B cell (primary cell): ENCODE results near the gene PLXNB2. TPM values are rescaled to one million over a fixed set of nuclear protein-coding genes. Genes with fewer than 3 reads are reported as not detected.

Experiments
- polyA plus RNA-seq: library from polyadenylated mRNA; depleted of rRNA; stranded (reverse); fragments of >200 nt; gene quantifications from 2 replicates; pipeline ENCODE4 v1.2.3, GENCODE V29; 2012
- total RNA-seq, 2 donors: library from RNA; stranded (reverse); fragments of 120-200 nt in 1 of 2; gene quantifications; 1 replicate in 1 of 2; 2 replicates in 1 of 2; pipeline versions ENCODE4 v1.2.3 to v1.2.4, GENCODE V29; 2013 to 2022

The PLXNB2 gene
- total and polyA plus RNA-seq, 2 donors (not counting 1 experiment from before 2014, with no cell fraction given): 5.2 to 31.4 TPM

Other genes starting within 250 kb of the PLXNB2 start
- gene TTLL8, start 249.3 kb downstream of the PLXNB2 start, total RNA-seq: not detected in 2 replicates
- gene TTLL8, start 249.3 kb downstream of the PLXNB2 start, polyA plus RNA-seq: not detected in 2 replicates
- not detected in 2 replicates for gene MLC1, start 222.2 kb downstream of the PLXNB2 start, total RNA-seq
- gene MLC1, start 222.2 kb downstream of the PLXNB2 start, polyA plus RNA-seq: 0.27 and 0.34 TPM in 2 replicates
- not detected in 2 replicates for gene MOV10L1, start 217.6 kb downstream of the PLXNB2 start, total RNA-seq
- gene MOV10L1, start 217.6 kb downstream of the PLXNB2 start, polyA plus RNA-seq: not detected in 2 replicates
- 0.53 and 0.59 TPM in 2 replicates for gene PANX2, start 136.9 kb downstream of the PLXNB2 start, total RNA-seq
- gene PANX2, start 136.9 kb downstream of the PLXNB2 start, polyA plus RNA-seq: 0.04 and 0.14 TPM in 2 replicates
- gene TRABD, start 121.7 kb downstream of the PLXNB2 start, total RNA-seq: 200 and 205 TPM in 2 replicates
- 164 and 179 TPM in 2 replicates for gene TRABD, start 121.7 kb downstream of the PLXNB2 start, polyA plus RNA-seq
- gene SELENOO, start 106.6 kb downstream of the PLXNB2 start, total RNA-seq: 73.0 and 74.6 TPM in 2 replicates
- 62.1 and 68.8 TPM in 2 replicates for gene SELENOO, start 106.6 kb downstream of the PLXNB2 start, polyA plus RNA-seq
- gene TUBGCP6, start 62.6 kb downstream of the PLXNB2 start, total RNA-seq: 137 and 139 TPM in 2 replicates
- gene TUBGCP6, start 62.6 kb downstream of the PLXNB2 start, polyA plus RNA-seq: 174 and 178 TPM in 2 replicates
- 120 and 136 TPM in 2 replicates for gene HDAC10, start 56.4 kb downstream of the PLXNB2 start, total RNA-seq
- 187 and 241 TPM in 2 replicates for gene HDAC10, start 56.4 kb downstream of the PLXNB2 start, polyA plus RNA-seq
- gene MAPK12, start 46.0 kb downstream of the PLXNB2 start, total RNA-seq: 5.3 and 6.5 TPM in 2 replicates
- gene MAPK12, start 46.0 kb downstream of the PLXNB2 start, polyA plus RNA-seq: 7.5 and 7.8 TPM in 2 replicates
- gene MAPK11, start 37.3 kb downstream of the PLXNB2 start, total RNA-seq: 8.1 and 9.8 TPM in 2 replicates
- gene MAPK11, start 37.3 kb downstream of the PLXNB2 start, polyA plus RNA-seq: 7.8 and 9.9 TPM in 2 replicates
- 10.3 and 10.6 TPM in 2 replicates for gene DENND6B, start 19.4 kb upstream of the PLXNB2 start, total RNA-seq
- gene DENND6B, start 19.4 kb upstream of the PLXNB2 start, polyA plus RNA-seq: 2.8 and 3.6 TPM in 2 replicates
- 98.7 and 101 TPM in 2 replicates for gene PPP6R2, start 35.7 kb upstream of the PLXNB2 start, total RNA-seq
- gene PPP6R2, start 35.7 kb upstream of the PLXNB2 start, polyA plus RNA-seq: 91.4 TPM in 2 replicates
- gene SBF1, start 167.4 kb upstream of the PLXNB2 start, total RNA-seq: 254 TPM in 2 replicates
- gene SBF1, start 167.4 kb upstream of the PLXNB2 start, polyA plus RNA-seq: 110 and 123 TPM in 2 replicates
- gene ADM2, start 173.9 kb upstream of the PLXNB2 start, total RNA-seq: 2.6 and 3.7 TPM in 2 replicates
- gene ADM2, start 173.9 kb upstream of the PLXNB2 start, polyA plus RNA-seq: 0.67 and 0.74 TPM in 2 replicates
- gene MIOX, start 179.2 kb upstream of the PLXNB2 start, total RNA-seq: not detected in 2 replicates
- 0.12 and 0.88 TPM in 2 replicates for gene MIOX, start 179.2 kb upstream of the PLXNB2 start, polyA plus RNA-seq
- 128 and 132 TPM in 2 replicates for gene LMF2, start 200.1 kb upstream of the PLXNB2 start, total RNA-seq
- gene LMF2, start 200.1 kb upstream of the PLXNB2 start, polyA plus RNA-seq: 316 and 396 TPM in 2 replicates
- gene NCAPH2, start 200.6 kb upstream of the PLXNB2 start, total RNA-seq: 71.5 and 76.9 TPM in 2 replicates
- gene NCAPH2, start 200.6 kb upstream of the PLXNB2 start, polyA plus RNA-seq: 47.1 and 64.9 TPM in 2 replicates
- 1.1 TPM in 2 replicates for gene SCO2, start 218.0 kb upstream of the PLXNB2 start, total RNA-seq
- gene SCO2, start 218.0 kb upstream of the PLXNB2 start, polyA plus RNA-seq: 14.2 and 15.4 TPM in 2 replicates
- gene TYMP, start 222.4 kb upstream of the PLXNB2 start, total RNA-seq: 45.1 and 47.7 TPM in 2 replicates
- gene TYMP, start 222.4 kb upstream of the PLXNB2 start, polyA plus RNA-seq: 43.6 and 45.8 TPM in 2 replicates
- gene KLHDC7B, start 238.3 kb upstream of the PLXNB2 start, total RNA-seq: 4.2 and 6.2 TPM in 2 replicates
- gene KLHDC7B, start 238.3 kb upstream of the PLXNB2 start, polyA plus RNA-seq: 0.61 and 1.8 TPM in 2 replicates